ENCODE data around the gene PDE4B.

Gene PDE4B

DNA sequence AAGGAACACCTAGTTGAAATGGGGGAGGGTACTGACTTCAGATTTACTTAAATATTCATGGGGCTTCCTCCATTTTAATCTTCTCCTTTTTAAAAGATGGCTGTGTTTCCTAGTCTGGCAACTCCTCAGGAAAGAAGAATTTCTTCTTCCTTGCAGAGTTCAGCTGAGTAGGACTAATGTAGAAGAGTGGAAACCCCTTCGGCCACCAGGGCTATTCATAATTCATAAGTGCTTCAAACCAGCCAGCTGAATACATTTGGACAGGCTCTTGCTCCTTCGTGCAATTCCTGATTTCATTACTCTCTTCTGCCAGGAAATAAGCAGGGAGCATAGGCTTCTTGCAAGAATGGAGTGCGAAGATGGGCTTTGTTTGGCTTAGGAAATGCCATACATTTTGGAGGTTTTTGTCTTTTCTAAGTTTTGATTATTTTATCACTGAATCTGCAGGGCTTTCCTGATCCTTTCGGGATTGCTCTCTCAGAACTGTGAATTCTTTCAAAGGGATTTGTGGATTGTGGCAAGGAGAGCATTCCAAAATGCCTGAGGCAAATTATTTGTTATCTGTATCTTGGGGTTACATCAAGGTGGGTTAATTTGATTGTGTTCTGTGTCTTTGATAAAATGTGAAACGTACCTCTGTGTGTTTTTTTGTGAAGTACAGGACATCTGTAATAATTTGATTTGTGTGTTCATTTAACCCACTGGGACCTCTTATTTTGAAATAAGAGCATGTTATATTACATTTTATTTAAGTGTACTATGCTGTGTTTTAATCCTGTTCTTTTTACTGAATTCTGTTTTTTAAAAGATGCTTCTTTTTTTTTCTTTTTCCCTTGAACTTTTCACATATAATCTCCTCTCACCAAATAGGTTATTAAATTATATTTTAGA, 561.9 kb downstream of the PDE4B start:
- DNase-seq (ENCODE audit: low read depth) = no peak
- no peak overlapping the region for H3K4me3 ChIP-seq (ENCODE audit: control insufficient read depth, low read depth, low read length)
- TF ChIP-seq, protein P1, sequence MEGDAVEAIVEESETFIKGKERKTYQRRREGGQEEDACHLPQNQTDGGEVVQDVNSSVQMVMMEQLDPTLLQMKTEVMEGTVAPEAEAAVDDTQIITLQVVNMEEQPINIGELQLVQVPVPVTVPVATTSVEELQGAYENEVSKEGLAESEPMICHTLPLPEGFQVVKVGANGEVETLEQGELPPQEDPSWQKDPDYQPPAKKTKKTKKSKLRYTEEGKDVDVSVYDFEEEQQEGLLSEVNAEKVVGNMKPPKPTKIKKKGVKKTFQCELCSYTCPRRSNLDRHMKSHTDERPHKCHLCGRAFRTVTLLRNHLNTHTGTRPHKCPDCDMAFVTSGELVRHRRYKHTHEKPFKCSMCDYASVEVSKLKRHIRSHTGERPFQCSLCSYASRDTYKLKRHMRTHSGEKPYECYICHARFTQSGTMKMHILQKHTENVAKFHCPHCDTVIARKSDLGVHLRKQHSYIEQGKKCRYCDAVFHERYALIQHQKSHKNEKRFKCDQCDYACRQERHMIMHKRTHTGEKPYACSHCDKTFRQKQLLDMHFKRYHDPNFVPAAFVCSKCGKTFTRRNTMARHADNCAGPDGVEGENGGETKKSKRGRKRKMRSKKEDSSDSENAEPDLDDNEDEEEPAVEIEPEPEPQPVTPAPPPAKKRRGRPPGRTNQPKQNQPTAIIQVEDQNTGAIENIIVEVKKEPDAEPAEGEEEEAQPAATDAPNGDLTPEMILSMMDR (IDR thresholded peaks at IDR 0.05; ENCODE audit: control insufficient read depth, insufficient read depth, low read depth, low read length, missing control alignments) = no peak

DNA sequence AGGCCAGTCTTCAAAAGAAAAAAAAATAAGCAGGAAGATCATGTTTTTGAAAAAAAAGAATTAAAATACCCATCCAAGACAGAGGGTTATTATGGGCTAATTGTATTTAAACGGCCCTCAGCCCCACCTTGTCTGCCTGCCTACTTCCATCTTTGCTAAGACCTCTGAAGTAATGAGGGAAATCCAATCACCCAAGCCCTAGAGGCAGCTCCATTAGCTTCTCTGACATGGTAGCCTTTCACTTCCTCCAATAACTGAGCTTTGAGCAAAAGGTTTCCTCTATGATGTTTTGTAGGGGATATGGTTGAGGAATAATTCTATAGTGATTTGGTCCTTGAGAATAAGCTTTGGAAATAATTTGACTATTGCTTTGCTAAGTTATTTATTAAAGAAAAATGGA, 563.1 kb downstream of the PDE4B start:
- TF ChIP-seq, protein P1 (IDR thresholded peaks at IDR 0.05; ENCODE audit: control insufficient read depth, insufficient read depth, low read depth, low read length, missing control alignments) = no peak
- DNase-seq (ENCODE audit: low read depth) = no peak
- no peak overlapping the region for H3K4me3 ChIP-seq (ENCODE audit: control insufficient read depth, low read depth, low read length)

GRCh38 chr1:66356605-66357004, 563.9 kb downstream of the PDE4B start:
- H3K4me3 ChIP-seq (ENCODE audit: control insufficient read depth, low read depth, low read length) = no peak overlapping the region
- no peak for DNase-seq (ENCODE audit: low read depth)
- TF ChIP-seq, protein P1 (IDR thresholded peaks at IDR 0.05; ENCODE audit: control insufficient read depth, insufficient read depth, low read depth, low read length, missing control alignments) = no peak

GRCh38 chr1:66357021-66357420, 564.3 kb downstream of the PDE4B start:
- TF ChIP-seq, protein P1 (IDR thresholded peaks at IDR 0.05; ENCODE audit: control insufficient read depth, insufficient read depth, low read depth, low read length, missing control alignments) = no peak
- DNase-seq (ENCODE audit: low read depth) = no peak
- H3K4me3 ChIP-seq (ENCODE audit: control insufficient read depth, low read depth, low read length) = no peak overlapping the region

- no peak for DNase-seq (ENCODE audit: low read depth)
- TF ChIP-seq, protein P1 (IDR thresholded peaks at IDR 0.05; ENCODE audit: control insufficient read depth, insufficient read depth, low read depth, low read length, missing control alignments) = no peak
Measured at GRCh38 chr1:66357478-66358197, 564.9 kb downstream of the PDE4B start.

GRCh38 chr1:66359269-66359668, 566.6 kb downstream of the PDE4B start:
- TF ChIP-seq, protein P1 (IDR thresholded peaks at IDR 0.05; ENCODE audit: control insufficient read depth, insufficient read depth, low read depth, low read length, missing control alignments) = no peak
- no peak for DNase-seq (ENCODE audit: low read depth)
- no peak overlapping the region for H3K4me3 ChIP-seq (ENCODE audit: control insufficient read depth, low read depth, low read length)

More at GRCh38 chr1:66357478-66358197, 564.9 kb downstream of the PDE4B start:
- H3K4me3 ChIP-seq (ENCODE audit: control insufficient read depth, low read depth, low read length) = no peak overlapping the region

All from AG09309 (cell line).